Measurements from ENCODE around the gene MTMR11. TPM values are rescaled to one million over a fixed set of nuclear protein-coding genes. Genes with fewer than 3 reads are reported as not detected.
"Not testable (repeated sequence)": the region's sequence is repeated elsewhere in the genome, so short reads cannot be mapped to it uniquely, and the experiment has no call there.

Gene MTMR11
- total RNA-seq, 2 donors from 2014 or later: 2.3 to 4.5 TPM

- Mint-ChIP-seq H3K27ac (no peak overlapping the region), H3K9me3 (peaks cover 0 to 4% of the 10 kb centered on the region in 2 donors), H3K36me3 (no peaks in the 10 kb centered on the region)
- DNase-seq (ENCODE audit: low spot score in 2 of 2) (peak; percentile 93), ATAC-seq (peak; percentile 59 to 70)
Observed at GRCh38 chr1:149886396-149887195, 50.1 kb downstream of the MTMR11 start.

GRCh38 chr1:149886121-149886395 is 50.6 kb downstream of the MTMR11 start:
- not testable (repeated sequence) for H3K27ac Mint-ChIP-seq; H3K9me3 Mint-ChIP-seq; H3K36me3 Mint-ChIP-seq; DNase-seq (ENCODE audit: low spot score in 2 of 2); ATAC-seq

DNA sequence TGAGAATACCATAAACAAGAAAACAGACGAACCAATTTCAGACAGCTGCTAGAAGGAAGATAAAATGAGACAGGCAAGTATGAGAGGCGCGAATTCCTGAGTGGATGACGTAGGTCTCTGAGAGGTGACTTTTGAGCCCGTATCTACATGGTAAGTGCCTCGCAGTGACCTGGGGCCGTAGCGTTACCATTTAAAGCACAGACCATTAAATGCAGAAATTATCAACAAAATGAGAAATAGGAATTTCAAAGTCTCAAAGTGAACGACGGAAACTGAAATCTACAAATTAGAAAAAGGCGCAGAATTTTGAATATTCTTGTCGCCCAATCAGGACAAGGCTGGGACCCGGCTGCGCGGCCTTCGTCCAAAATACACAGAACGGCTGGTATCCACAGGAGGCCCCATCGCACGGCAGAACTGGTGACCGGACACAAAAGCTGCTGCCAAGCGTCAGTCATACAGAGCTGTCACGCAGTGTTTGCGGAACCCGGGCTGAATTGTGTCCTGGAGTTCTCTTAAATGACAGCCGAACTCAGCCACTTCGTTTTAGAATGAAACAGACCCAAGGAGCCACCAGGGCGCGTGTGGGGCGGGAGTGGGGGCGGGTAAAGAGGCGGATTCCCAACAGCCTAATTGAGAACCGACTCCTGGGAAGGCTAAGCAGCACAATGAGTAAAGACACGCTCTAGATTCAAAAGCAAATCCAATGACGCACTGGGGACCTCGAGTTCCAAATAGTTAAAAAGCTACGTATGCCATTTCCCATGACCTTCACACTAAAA is 51.1 kb downstream of the MTMR11 start:
- no peaks in the 10 kb centered on the region for H3K36me3 Mint-ChIP-seq
- peaks cover 0 to 4% of the 10 kb centered on the region in 2 donors for H3K9me3 Mint-ChIP-seq
- DNase-seq (ENCODE audit: low spot score in 2 of 2): peak; percentile 76 to 79
- ATAC-seq: peak; percentile 22 to 34
- H3K27ac Mint-ChIP-seq: no peak overlapping the region

GRCh38 chr1:149884433-149885338 is 52.0 kb downstream of the MTMR11 start:
- ATAC-seq (no peak), DNase-seq (ENCODE audit: low spot score in 2 of 2) (peak in 1 of 2 donors; percentile 22)
- peaks cover 0 to 4% of the 10 kb centered on the region in 2 donors for H3K9me3 Mint-ChIP-seq
- no peaks in the 10 kb centered on the region for H3K36me3 Mint-ChIP-seq
- H3K27ac Mint-ChIP-seq: no peak overlapping the region

DNA sequence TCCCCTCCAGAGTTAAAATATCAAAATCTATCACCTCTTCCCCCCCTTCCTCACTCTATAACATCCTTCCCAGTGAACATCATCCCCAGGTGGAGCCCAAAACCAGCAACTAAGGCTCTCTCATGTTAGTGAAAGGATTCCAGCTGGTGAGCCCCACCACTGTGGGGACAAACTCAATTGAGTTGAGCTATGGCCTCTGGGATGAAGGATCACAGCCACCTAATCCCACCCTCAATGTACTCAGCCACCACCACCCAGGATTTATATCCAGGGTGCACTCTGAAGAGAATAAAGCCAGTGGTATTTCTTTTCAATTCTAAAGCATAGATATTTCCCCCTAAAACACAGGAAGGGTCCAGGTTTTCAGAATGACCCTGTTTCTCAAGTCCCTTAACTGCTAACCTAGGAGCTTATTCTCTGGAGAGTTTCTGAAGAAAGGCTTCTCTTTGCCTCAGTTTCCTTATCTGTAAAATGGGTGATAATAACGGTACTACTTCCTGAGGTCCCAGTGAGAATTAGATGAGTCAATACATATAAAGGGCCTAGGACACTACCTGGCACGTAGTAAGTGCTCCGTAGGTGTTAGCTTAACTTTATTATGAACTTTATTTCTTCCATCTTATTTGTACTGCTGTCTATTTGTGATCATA is 53.0 kb downstream of the MTMR11 start:
- Mint-ChIP-seq H3K36me3 (no peaks in the 10 kb centered on the region), H3K27ac (peak overlapping the region in 1 of 2 donors; percentile 83), H3K9me3 (peaks cover 0 to 4% of the 10 kb centered on the region in 2 donors)
- ATAC-seq (no peak), DNase-seq (ENCODE audit: low spot score in 2 of 2) (no peak)

DNA sequence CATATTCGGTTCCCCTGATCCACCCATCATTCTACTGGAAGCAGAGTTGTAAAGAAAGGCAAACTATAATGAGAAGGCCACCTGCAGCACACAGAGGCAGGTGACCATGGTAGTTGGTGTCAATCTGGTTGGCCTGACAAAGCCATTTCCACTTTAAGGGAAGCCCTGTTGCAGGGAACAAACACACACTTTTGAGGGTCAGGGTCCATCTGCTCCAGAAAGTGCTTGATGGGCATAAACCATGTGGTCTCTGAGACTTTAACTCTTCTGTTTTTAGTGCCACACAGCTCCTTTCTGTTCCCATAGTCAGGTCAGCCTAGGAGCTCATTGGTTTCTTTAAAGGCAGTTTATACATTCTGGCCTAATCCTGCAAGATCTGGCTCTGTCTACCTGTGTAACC is 54.8 kb downstream of the MTMR11 start:
- DNase-seq (ENCODE audit: low spot score in 2 of 2) (no peak), ATAC-seq (no peak)
- peaks cover 0 to 4% of the 10 kb centered on the region in 2 donors for H3K9me3 Mint-ChIP-seq
- no peaks in the 10 kb centered on the region for H3K36me3 Mint-ChIP-seq
- H3K27ac Mint-ChIP-seq: peak overlapping the region in 1 of 2 donors; percentile 67

- H3K27ac Mint-ChIP-seq: peak overlapping the region; percentile 53 to 78
- ATAC-seq (peak in 1 of 2 donors; percentile 54), DNase-seq (ENCODE audit: low spot score in 2 of 2) (no peak)
- no peaks in the 10 kb centered on the region for H3K36me3 Mint-ChIP-seq
- peaks cover 0 to 4% of the 10 kb centered on the region in 2 donors for H3K9me3 Mint-ChIP-seq
Observed at GRCh38 chr1:149879556-149879955, 57.1 kb downstream of the MTMR11 start.

Other genes starting within 250 kb of the MTMR11 start
- not detected for gene FCGR1A, start 154.2 kb downstream of the MTMR11 start, total RNA-seq
- 10 to 100 TPM; 19.4 to 28.7 TPM for gene BOLA1, start 37.3 kb downstream of the MTMR11 start, total RNA-seq
- gene SV2A, start 19.0 kb downstream of the MTMR11 start, total RNA-seq: 10 to 100 TPM; 10.9 to 14.6 TPM
- 10 to 100 TPM; 47.6 to 65.3 TPM for gene SF3B4, start 9.1 kb downstream of the MTMR11 start, total RNA-seq
- 10 to 100 TPM; 21.7 to 22.8 TPM for gene OTUD7B, start 73.8 kb upstream of the MTMR11 start, total RNA-seq
- gene VPS45, start 130.9 kb upstream of the MTMR11 start, total RNA-seq: 10 to 100 TPM; 25.0 to 42.4 TPM
- gene PLEKHO1, start 213.0 kb upstream of the MTMR11 start, total RNA-seq: 10 to 100 TPM in 1 of 2 donors, 1 to 10 TPM in 1; 6.7 to 14.7 TPM